ENCODE data around the gene LIMS2.

The LIMS2 gene

GRCh38 chr2:127596311-127597045, 78.9 kb downstream of the LIMS2 start:
- no peak for DNase-seq

- no peak for DNase-seq
Measured at GRCh38 chr2:127594116-127594591, 81.2 kb downstream of the LIMS2 start.

GRCh38 chr2:127593228-127594115, 81.9 kb downstream of the LIMS2 start:
- no peak for DNase-seq

GRCh38 chr2:127592761-127593227, 82.5 kb downstream of the LIMS2 start:
- no peak for DNase-seq

DNA sequence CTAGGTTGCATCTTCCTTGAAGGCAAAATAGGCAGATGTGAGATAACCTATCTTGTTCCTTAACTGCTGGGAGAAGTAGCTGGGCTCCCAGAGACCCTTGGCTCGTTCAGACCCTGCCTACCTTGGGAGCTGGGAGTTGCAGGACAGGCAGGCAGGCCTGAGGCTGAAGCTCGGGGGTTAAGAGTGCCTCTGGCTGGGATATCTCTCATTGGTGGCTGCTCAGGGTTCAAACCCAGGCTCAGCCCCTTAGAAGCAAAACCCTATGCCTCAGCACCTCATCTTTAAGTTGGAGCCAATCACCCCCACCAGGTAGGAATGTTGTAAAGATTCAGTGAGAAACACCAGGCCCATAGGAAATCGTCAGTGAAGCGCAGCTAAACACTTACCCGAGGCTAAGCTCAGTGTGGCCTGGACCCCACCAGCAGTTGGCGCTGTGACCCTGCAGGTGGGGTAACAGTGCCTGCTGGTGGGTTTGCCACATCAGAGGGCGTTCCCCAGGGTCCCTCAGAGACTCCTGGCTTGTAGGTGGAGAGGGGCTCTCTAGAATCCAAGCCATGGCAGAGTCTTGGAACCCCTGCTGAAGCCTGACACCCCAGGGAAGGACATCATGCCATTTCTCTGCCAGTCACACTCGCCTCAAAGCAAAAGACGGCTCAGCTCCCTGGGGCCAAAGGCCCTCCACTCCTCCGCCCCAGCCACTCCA, 84.0 kb downstream of the LIMS2 start:
- DNase-seq, result no peak

- no peak for DNase-seq
Measured at GRCh38 chr2:127590386-127591190, 84.7 kb downstream of the LIMS2 start.

DNA sequence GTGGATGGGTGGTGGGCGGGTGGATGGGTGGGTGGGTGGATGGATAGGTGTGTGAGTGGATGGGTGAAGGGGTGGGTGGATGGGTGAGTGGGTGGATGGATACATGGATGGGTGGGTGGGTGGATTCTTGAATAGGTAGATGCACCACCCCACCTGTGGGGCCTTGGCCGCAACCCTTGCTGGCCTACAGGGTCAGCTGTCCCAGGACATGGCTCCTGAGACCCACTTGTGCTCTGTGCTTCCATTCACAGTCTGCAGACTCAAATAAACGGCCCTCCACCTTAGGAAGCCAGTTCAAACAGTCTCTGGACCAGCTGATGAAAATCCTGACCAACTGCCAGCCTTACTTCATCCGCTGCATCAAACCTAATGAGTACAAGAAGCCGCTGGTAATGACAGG, 85.5 kb downstream of the LIMS2 start:
- no peak for DNase-seq

DNA sequence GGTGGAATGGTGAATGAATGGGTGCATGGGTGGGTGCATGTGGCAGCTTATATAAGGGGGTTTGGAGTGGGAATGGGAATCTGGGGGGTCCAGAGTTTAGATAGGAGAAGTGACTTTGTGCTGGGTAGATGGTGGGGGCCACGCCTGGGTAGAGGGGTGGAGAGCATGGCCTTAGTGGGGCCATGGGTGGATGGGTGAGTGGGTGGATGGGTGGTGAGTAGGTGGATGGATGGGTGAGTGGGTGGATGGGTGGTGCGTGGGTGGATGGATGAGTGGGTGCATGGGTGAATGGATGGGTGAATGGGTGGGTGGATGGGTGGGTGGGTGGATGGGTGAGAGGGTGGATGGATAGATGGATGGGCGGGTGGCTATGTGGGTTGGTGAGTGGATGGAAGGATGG, 86.0 kb downstream of the LIMS2 start:
- DNase-seq, result no peak
